PC-3 (cell line): ENCODE measurements around the gene SKOR1. TPM values are rescaled to one million over a fixed set of nuclear protein-coding genes. Genes with fewer than 3 reads are reported as not detected.

ENCODE experiments used
- ATAC-seq: fragments of 200-7000 bp; cut with Tn5 transposase; 2 replicates; pipeline ENCODE4 v1.9.1; 2020; ENCODE audit warnings: mild to moderate bottlenecking, moderate library complexity
- BruUV-seq: library from RNA; stranded (reverse); fragments of 400-500 nt; replicated peaks from 2 replicates; lab custom pipeline; 2021; lab: Mats Ljungman, UMichigan
- CTCF ChIA-PET: fragments of 300-600 bp; sonication (Branson Sonifier 250); formaldehyde crosslinking; loops from one replicate; lab custom pipeline; 2022; ENCODE audit warnings: antibody characterized with exemption; lab: Charles Lee
- POLR2A ChIA-PET: fragments of 300-600 bp; sonication (Branson Sonifier 250); formaldehyde crosslinking; loops from one replicate; lab custom pipeline; 2022; ENCODE audit warnings: antibody characterized with exemption; ENCODE audit not compliant: unreplicated experiment; lab: Charles Lee
- DNase-seq: peaks from one replicate; pipeline ENCODE4 v3.0.0-alpha.2; 2015
- H2AFZ ChIP-seq: fragments of 300-600 bp; sonication (generic); 2 replicates; pipeline ENCODE4 v1.6.0; 2016; ENCODE audit warnings: antibody characterized with exemption, low read length
- H3F3A ChIP-seq: fragments of 300-600 bp; sonication (generic); one replicate; pipeline ENCODE4 v1.6.0; 2017; ENCODE audit warnings: antibody characterized with exemption, low read length, control low read depth, mild to moderate bottlenecking; ENCODE audit not compliant: unreplicated experiment
- H3K27ac ChIP-seq: fragments of 300-600 bp; sonication (generic); 2 replicates; pipeline ENCODE4 v1.5.1; 2016; ENCODE audit warnings: mild to moderate bottlenecking, low read length
- H3K27me3 ChIP-seq: fragments of 300-600 bp; sonication (generic); 2 replicates; pipeline ENCODE4 v1.6.1; 2016; ENCODE audit warnings: low read length, mixed read lengths
- H3K36me3 ChIP-seq: fragments of 300-600 bp; sonication (generic); 2 replicates; pipeline ENCODE4 v1.6.1; 2016; ENCODE audit warnings: low read depth, mixed run types, low read length, mixed read lengths
- H3K4me1 ChIP-seq: fragments of 300-600 bp; sonication (generic); 2 replicates; pipeline ENCODE4 v1.5.1; 2016; ENCODE audit warnings: low read length; ENCODE audit not compliant: insufficient read depth
- H3K4me2 ChIP-seq: fragments of 300-600 bp; sonication (generic); 2 replicates; pipeline ENCODE4 v1.6.0; 2016; ENCODE audit warnings: low read length
- H3K4me3 ChIP-seq: fragments of 300-600 bp; sonication (generic); 2 replicates; pipeline ENCODE4 v1.5.1; 2016; ENCODE audit warnings: mild to moderate bottlenecking, low read length, mixed read lengths
- H3K79me2 ChIP-seq: fragments of 300-600 bp; sonication (generic); 2 replicates; pipeline ENCODE4 v1.6.1; 2017; ENCODE audit warnings: low read length, mixed read lengths
- H3K9ac ChIP-seq: fragments of 300-600 bp; sonication (generic); 2 replicates; pipeline ENCODE4 v1.6.0; 2016; ENCODE audit warnings: mild to moderate bottlenecking, low read length
- H3K9me2 ChIP-seq: fragments of 300-600 bp; sonication (generic); replicated peaks from 2 replicates; pipeline ENCODE4 v1.6.1; 2016; ENCODE audit warnings: mixed run types, low read length, mixed read lengths
- H3K9me3 ChIP-seq: fragments of 300-600 bp; sonication (generic); 2 replicates; pipeline ENCODE4 v1.6.1; 2016; ENCODE audit warnings: low read length, mixed read lengths
- H4K20me1 ChIP-seq: fragments of 300-600 bp; sonication (generic); 2 replicates; pipeline ENCODE4 v1.6.1; 2016; ENCODE audit warnings: low read length, mixed read lengths
- EZH2 ChIP-seq: fragments of 300-600 bp; sonication (generic); IDR thresholded peaks from one replicate; pipeline ENCODE4 v1.6.1; 2017; ENCODE audit warnings: antibody characterized with exemption, mild to moderate bottlenecking, low read length; ENCODE audit not compliant: unreplicated experiment
- EZH2phosphoT487 ChIP-seq: fragments of 300-600 bp; sonication (generic); IDR thresholded peaks from 2 replicates; pipeline ENCODE4 v1.6.1; 2018; ENCODE audit warnings: mild to moderate bottlenecking, antibody characterized with exemption, low read length, borderline replicate concordance
- intact Hi-C: fragments of 100-400 bp; cut with micrococcal nuclease; formaldehyde crosslinking; loops from 2 replicates; pipeline ENCODE4 v1.9.0; 2023
- total RNA-seq: library from RNA; depleted of rRNA; stranded (reverse); fragments of >200 nt; gene quantifications from 2 replicates; pipeline ENCODE4 v1.2.3, GENCODE V29; 2014
- TF ChIP-seq, protein P1 (sequence below): fragments of 300-600 bp; sonication (generic); conservative IDR thresholded peaks from 2 replicates; pipeline ENCODE4 v1.5.1; 2017; ENCODE audit warnings: antibody characterized with exemption, low read depth, mild to moderate bottlenecking, low read length

SKOR1 gene
- total RNA-seq, 1 experiment from 2014 or later, result 0.11 TPM

DNA sequence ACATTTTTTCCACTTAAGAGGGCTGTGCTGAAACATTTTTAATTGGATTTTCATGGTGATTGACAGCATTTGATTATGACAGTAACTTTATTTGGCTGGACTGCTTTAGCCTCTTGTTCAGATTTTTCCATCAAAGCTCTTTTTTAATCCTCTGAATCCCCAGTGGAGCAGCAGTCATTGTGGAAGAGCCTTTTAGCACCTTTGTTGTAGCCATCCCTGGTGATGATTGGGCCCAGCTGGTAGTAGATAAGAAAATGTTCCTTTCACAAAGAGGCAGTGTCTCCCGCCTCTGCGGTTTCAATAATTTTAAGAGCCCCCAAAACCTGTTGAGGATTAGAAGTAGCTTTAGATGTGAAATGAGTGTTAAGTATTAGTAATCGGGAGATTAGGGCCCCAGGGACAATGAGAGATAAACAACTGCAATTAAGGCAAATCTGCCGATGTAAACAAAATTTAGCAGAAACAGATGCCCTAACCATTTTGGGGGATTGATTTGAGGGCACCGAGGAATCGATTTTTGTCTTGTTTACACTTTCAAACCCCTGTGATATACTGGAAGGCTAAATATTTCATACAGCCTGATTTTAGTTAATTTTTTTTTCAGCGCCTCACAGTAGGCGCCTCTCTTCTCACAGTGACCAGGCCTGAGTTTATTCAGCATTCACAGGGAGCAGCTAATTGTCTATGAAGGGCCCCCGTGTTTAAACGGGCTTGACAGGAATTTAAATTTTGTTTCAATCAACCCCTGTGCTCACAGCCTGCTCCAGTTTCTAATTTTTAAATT lies 43.2 kb upstream of the SKOR1 start:
- H3K4me2 ChIP-seq, result no peak overlapping the region
- POLR2A ChIA-PET, result no interaction called here
- DNase-seq (no peak), ATAC-seq (no peak)
- no peaks in the 10 kb centered on the region for H3K79me2 ChIP-seq
- H3F3A ChIP-seq, result no peaks in the 10 kb centered on the region
- no peaks in the 10 kb centered on the region for H3K27me3 ChIP-seq
- TF ChIP-seq EZH2 (no peak), EZH2phosphoT487 (no peak)
- TF ChIP-seq, protein P1, sequence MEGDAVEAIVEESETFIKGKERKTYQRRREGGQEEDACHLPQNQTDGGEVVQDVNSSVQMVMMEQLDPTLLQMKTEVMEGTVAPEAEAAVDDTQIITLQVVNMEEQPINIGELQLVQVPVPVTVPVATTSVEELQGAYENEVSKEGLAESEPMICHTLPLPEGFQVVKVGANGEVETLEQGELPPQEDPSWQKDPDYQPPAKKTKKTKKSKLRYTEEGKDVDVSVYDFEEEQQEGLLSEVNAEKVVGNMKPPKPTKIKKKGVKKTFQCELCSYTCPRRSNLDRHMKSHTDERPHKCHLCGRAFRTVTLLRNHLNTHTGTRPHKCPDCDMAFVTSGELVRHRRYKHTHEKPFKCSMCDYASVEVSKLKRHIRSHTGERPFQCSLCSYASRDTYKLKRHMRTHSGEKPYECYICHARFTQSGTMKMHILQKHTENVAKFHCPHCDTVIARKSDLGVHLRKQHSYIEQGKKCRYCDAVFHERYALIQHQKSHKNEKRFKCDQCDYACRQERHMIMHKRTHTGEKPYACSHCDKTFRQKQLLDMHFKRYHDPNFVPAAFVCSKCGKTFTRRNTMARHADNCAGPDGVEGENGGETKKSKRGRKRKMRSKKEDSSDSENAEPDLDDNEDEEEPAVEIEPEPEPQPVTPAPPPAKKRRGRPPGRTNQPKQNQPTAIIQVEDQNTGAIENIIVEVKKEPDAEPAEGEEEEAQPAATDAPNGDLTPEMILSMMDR, result no peak
- H4K20me1 ChIP-seq, result no peaks in the 10 kb centered on the region
- CTCF ChIA-PET, result no interaction called here
- no peaks in the 10 kb centered on the region for H3K9me3 ChIP-seq
- no peak overlapping the region for H3K27ac ChIP-seq
- H3K4me3 ChIP-seq, result no peak overlapping the region
- H3K9me2 ChIP-seq, result no peaks in the 10 kb centered on the region
- H3K36me3 ChIP-seq, result no peaks in the 10 kb centered on the region
- H3K9ac ChIP-seq, result no peak overlapping the region
- H2AFZ ChIP-seq, result no peak overlapping the region
- intact Hi-C loops, result no loop called here
- BruUV-seq, result no TSS peak
- no peaks in the 10 kb centered on the region for H3K4me1 ChIP-seq

DNA sequence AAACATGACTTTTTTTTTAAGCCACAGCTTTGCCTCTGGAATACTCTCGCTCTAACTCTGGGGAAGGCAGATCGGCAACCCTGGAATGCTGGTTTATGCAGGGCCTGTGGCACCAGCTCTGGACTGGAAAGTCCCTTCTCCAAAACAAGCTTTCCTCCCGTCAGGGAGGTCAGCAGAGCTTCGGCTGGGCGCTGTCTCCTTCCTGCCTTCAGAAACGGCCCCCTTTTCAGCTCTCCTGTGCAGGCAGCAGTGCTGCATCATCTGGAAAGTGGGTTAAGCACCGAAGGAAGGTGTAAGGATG lies 42.7 kb upstream of the SKOR1 start:
- Histone ChIP-seq H4K20me1 (no peaks in the 10 kb centered on the region), H3K9me2 (no peaks in the 10 kb centered on the region), H3K27ac (no peak overlapping the region), H2AFZ (no peak overlapping the region), H3K36me3 (no peaks in the 10 kb centered on the region), H3K4me1 (no peaks in the 10 kb centered on the region), H3K79me2 (no peaks in the 10 kb centered on the region), H3F3A (no peaks in the 10 kb centered on the region), H3K4me2 (no peak overlapping the region), H3K4me3 (no peak overlapping the region), H3K27me3 (no peaks in the 10 kb centered on the region), H3K9me3 (no peaks in the 10 kb centered on the region), H3K9ac (no peak overlapping the region)
- DNase-seq (no peak), ATAC-seq (no peak)
- ChIA-PET POLR2A (no interaction called here), CTCF (no interaction called here)
- intact Hi-C loops, result no loop called here
- TF ChIP-seq EZH2phosphoT487 (no peak), EZH2 (no peak)
- TF ChIP-seq, protein P1, result no peak
- no TSS peak for BruUV-seq

DNA sequence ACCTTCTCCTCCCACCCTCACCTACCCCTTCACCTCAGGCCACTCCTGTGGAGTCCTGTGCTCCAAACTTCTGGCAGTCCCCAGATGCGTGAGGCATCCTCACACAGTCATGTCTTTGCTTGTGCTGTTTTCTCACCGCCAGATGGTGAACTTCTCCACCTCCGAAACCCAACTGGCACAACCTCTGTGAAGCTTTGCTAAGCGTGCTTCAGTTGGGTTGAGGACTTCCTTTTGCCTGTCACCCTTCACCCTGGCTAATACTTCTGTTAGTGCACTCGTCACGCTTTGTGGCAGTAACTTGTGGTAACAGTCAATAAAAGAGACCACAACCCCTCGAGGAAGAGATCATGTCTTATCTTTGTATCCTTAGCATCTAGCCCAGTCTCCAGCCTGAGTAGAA lies 42.0 kb upstream of the SKOR1 start:
- CTCF ChIA-PET, result no interaction called here

More for the DNA sequence above, 42.0 kb upstream of the SKOR1 start:
- no peaks in the 10 kb centered on the region for H3K36me3 ChIP-seq
- no peak overlapping the region for H3K9ac ChIP-seq
- H4K20me1 ChIP-seq, result no peaks in the 10 kb centered on the region
- no TSS peak for BruUV-seq
- H3K4me1 ChIP-seq, result no peaks in the 10 kb centered on the region
- intact Hi-C loops, result no loop called here
- H3K4me3 ChIP-seq, result no peak overlapping the region
- no peaks in the 10 kb centered on the region for H3K9me3 ChIP-seq
- POLR2A ChIA-PET, result no interaction called here
- no peak for TF ChIP-seq EZH2phosphoT487
- TF ChIP-seq, protein P1, result no peak
- H2AFZ ChIP-seq, result no peak overlapping the region
- H3K79me2 ChIP-seq, result no peaks in the 10 kb centered on the region
- no peaks in the 10 kb centered on the region for H3K27me3 ChIP-seq
- H3K27ac ChIP-seq, result no peak overlapping the region
- DNase-seq, result no peak
- no peak for ATAC-seq
- H3F3A ChIP-seq, result no peaks in the 10 kb centered on the region
- no peak overlapping the region for H3K4me2 ChIP-seq
- no peaks in the 10 kb centered on the region for H3K9me2 ChIP-seq
